IPS-NIHi7 (cell line): ENCODE data around the gene OR5T1.

Experiments
- DNase-seq: peaks from one replicate; pipeline ENCODE4 v3.0.0; 2012; ENCODE audit warnings: mixed read lengths; ENCODE audit errors: extremely low spot score

Gene OR5T1

GRCh38 chr11:56273854-56274253 lies at the start of gene OR5T1:
Gene OR5T1 (plus strand): TSS chr11:56274154. CDS start chr11:56275639, 1,485 bp downstream.
- DNase-seq, result no peak

DNA sequence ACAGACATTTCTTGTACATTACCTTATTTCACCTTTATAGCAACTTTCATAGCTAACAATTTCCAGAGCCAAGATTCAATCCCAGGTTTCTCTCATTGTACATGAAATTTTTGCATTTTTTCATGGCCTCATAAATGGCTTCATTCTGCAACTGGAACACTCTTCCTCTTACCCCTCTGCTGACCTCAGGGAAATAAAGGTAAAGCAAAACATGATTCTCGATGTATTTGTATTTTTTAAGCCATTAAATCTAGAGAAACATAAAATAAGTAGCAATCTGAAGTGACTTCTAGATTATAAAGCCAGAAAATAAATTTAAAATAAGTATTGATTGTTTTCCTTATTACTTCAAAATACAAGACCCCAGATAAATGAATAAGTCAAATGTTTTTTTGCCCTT lies 39.8 kb upstream of the OR5T1 start, which contains the start of gene OR5T2:
TSS of gene OR5T2 (minus strand) at position 101 of the 400 bp plus-strand sequence. CDS start 1,193 bp downstream, outside the sequence.
- DNase-seq, result no peak

GRCh38 chr11:56251954-56252353 lies 22.0 kb upstream of the OR5T1 start, which contains the start of gene OR5T3:
Gene OR5T3 (plus strand): TSS chr11:56252254. CDS start chr11:56252254, 0 bp downstream.
- no peak for DNase-seq

GRCh38 chr11:56271092-56271491 lies 2.9 kb upstream of the OR5T1 start:
- no peak for DNase-seq

- DNase-seq, result no peak
These were observed 18.2 kb downstream of the OR5T1 start, which contains the start of gene OR8H1 for GRCh38 chr11:56292154-56292553. Gene OR8H1 (minus strand): TSS chr11:56292254. CDS start chr11:56291062, 1,192 bp downstream.

- no peak for DNase-seq
These were observed 22.9 kb downstream of the OR5T1 start for GRCh38 chr11:56296898-56297297.

- no peak for DNase-seq
These were observed 33.9 kb downstream of the OR5T1 start for GRCh38 chr11:56307836-56308235.

DNA sequence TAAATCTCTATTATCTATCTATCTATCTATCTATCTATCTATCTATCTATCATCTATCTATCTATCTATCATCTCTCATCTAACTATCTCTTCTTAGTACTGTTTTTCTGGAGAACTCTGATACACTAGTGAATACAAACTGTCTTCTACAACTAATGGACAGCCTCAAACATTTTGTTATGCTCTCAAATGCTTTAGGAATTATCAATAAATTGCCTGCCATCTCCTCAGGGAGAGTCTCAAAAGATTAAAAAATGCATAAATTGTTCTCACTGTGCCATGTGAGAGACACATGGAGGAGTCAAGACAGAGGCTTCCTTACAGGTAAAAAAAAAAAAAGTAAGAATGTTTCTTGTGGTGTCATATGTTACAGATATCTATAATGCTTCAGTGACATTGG lies 40.9 kb downstream of the OR5T1 start, which contains the start of gene OR8K3:
TSS of gene OR8K3 (plus strand) at position 301 of the 400 bp plus-strand sequence. CDS start 3,163 bp downstream, outside the sequence.
- no peak for DNase-seq
